Kidney capillary endothelial cell (primary cell): ENCODE measurements around the gene WDR37.
A peak's percentile ranks its signal among the peaks of the same experiment; 100 is the strongest.

Source experiments
- DNase-seq: peaks from one replicate; pipeline ENCODE4 v3.0.0-alpha.2; 2018; ENCODE audit warnings: low spot score

The WDR37 gene

GRCh38 chr10:1074748-1075308, 18.6 kb downstream of the WDR37 start:
- no peak for DNase-seq

- DNase-seq = no peak
Measured at GRCh38 chr10:1078668-1079067, 22.5 kb downstream of the WDR37 start.

GRCh38 chr10:1083581-1083980, 27.4 kb downstream of the WDR37 start:
- DNase-seq = no peak

GRCh38 chr10:1084011-1084950, 28.1 kb downstream of the WDR37 start:
- DNase-seq = no peak

- DNase-seq = no peak
Measured at GRCh38 chr10:1085258-1085657, 29.1 kb downstream of the WDR37 start.

- DNase-seq = no peak
Measured at GRCh38 chr10:1086787-1087186, 30.6 kb downstream of the WDR37 start.

- DNase-seq = peak; percentile 21
Measured at GRCh38 chr10:1089017-1089689, 33.0 kb downstream of the WDR37 start.

GRCh38 chr10:1090696-1091095, 34.5 kb downstream of the WDR37 start:
- no peak for DNase-seq

GRCh38 chr10:1093696-1094095, 37.5 kb downstream of the WDR37 start:
- no peak for DNase-seq

GRCh38 chr10:1094112-1095057, 38.2 kb downstream of the WDR37 start:
- no peak for DNase-seq

GRCh38 chr10:1095498-1095897, 39.3 kb downstream of the WDR37 start:
- DNase-seq = no peak

- DNase-seq = no peak
Measured at GRCh38 chr10:1096287-1096889, 40.2 kb downstream of the WDR37 start.

GRCh38 chr10:1097436-1097835, 41.3 kb downstream of the WDR37 start:
- no peak for DNase-seq

GRCh38 chr10:1100143-1100542, 44.0 kb downstream of the WDR37 start:
- DNase-seq = no peak

GRCh38 chr10:1100691-1101368, 44.6 kb downstream of the WDR37 start:
- no peak for DNase-seq

- no peak for DNase-seq
Measured at GRCh38 chr10:1101946-1102345, 45.8 kb downstream of the WDR37 start.

- no peak for DNase-seq
Measured at GRCh38 chr10:1102416-1102815, 46.2 kb downstream of the WDR37 start.

- no peak for DNase-seq
Measured at GRCh38 chr10:1102831-1103230, 46.6 kb downstream of the WDR37 start.

- DNase-seq = no peak
Measured at GRCh38 chr10:1103551-1103950, 47.4 kb downstream of the WDR37 start.

GRCh38 chr10:1104971-1105370, 48.8 kb downstream of the WDR37 start:
- no peak for DNase-seq

- DNase-seq = no peak
Measured at GRCh38 chr10:1107004-1107403, 50.8 kb downstream of the WDR37 start.
